ENCODE data around the gene MPHOSPH9. TPM values are rescaled to one million over a fixed set of nuclear protein-coding genes. Genes with fewer than 3 reads are reported as not detected.

MPHOSPH9 gene
- polyA plus RNA-seq, 3 donors, result 6.3 to 14.1 (median 9.2) TPM

DNA sequence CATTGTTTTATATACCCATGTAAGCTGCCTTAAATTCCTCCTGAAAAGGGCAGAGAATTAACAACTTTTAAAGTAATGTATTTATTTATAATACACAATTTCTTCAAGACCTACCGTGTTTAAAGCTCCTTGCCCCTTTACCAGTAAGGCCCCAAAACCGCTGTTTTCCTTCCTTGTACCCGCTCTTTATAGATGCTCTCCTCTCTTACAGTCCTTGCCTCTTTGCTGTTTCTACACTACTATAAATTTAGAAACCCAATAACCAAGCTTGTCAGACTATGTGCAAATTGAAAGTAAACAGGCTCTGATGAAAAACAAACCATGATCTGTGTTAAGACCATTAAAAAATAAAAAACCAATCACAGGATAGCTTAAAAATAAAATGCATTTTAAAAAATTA, 3.9 kb downstream of the MPHOSPH9 start:
- H3K4me1 ChIP-seq (ENCODE audit: control insufficient read depth in 1 of 2, insufficient read depth in 2 of 2, low read length in 2 of 2), result peaks cover 26 to 40% of the 10 kb centered on the region in 2 donors
- peak overlapping the region; percentile 31 for H3K9ac ChIP-seq (ENCODE audit: insufficient read depth, low read length, poor library complexity, severe bottlenecking)
- Mint-ChIP-seq H3K4me1 (peaks cover 37% of the 10 kb centered on the region), H3K9me3 (no peaks in the 10 kb centered on the region), H3K4me3 (peak overlapping the region; percentile 33 to 73), H3K27me3 (ENCODE audit: low read depth in 3 of 3) (peaks cover 0 to 1% (median 0%) of the 10 kb centered on the region in 3 donors), H3K27ac (peak overlapping the region in 6 of 7 donors; percentile 34 to 78 (median 74)), H3K36me3 (peaks cover 6 to 7% of the 10 kb centered on the region in 2 donors)
- H3K4me2 ChIP-seq (replicated peaks; ENCODE audit: extremely low read depth, low read length, poor library complexity, severe bottlenecking), result peak overlapping the region; percentile 68
- intact Hi-C loops (cut with micrococcal nuclease), result no loop called here
- H2AFZ ChIP-seq (ENCODE audit: insufficient read depth, low read depth, low read length, poor library complexity, severe bottlenecking), result peak overlapping the region; percentile 72
- no peak for DNase-seq
- no peaks in the 10 kb centered on the region for H4K20me1 ChIP-seq (ENCODE audit: insufficient read depth, low read length)
- peaks cover 84% of the 10 kb centered on the region for H3K79me2 ChIP-seq (ENCODE audit: insufficient read depth, low read length)
- H3K27ac ChIP-seq (ENCODE audit: low read depth in 1 of 2, low read length in 2 of 2), result peak overlapping the region in 1 of 2 donors; percentile 74
- no peaks in the 10 kb centered on the region for H3K27me3 ChIP-seq (ENCODE audit: control insufficient read depth in 2 of 2, insufficient read depth in 2 of 2, low read length in 2 of 2)
- TF ChIP-seq, protein P1, sequence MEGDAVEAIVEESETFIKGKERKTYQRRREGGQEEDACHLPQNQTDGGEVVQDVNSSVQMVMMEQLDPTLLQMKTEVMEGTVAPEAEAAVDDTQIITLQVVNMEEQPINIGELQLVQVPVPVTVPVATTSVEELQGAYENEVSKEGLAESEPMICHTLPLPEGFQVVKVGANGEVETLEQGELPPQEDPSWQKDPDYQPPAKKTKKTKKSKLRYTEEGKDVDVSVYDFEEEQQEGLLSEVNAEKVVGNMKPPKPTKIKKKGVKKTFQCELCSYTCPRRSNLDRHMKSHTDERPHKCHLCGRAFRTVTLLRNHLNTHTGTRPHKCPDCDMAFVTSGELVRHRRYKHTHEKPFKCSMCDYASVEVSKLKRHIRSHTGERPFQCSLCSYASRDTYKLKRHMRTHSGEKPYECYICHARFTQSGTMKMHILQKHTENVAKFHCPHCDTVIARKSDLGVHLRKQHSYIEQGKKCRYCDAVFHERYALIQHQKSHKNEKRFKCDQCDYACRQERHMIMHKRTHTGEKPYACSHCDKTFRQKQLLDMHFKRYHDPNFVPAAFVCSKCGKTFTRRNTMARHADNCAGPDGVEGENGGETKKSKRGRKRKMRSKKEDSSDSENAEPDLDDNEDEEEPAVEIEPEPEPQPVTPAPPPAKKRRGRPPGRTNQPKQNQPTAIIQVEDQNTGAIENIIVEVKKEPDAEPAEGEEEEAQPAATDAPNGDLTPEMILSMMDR (IDR thresholded peaks at IDR 0.05), result no peak
- peak overlapping the region; percentile 0 to 67 (median 36) for H3K4me3 ChIP-seq (replicated peaks in 1 of 3; ENCODE audit: low read depth in 2 of 3, low read length in 3 of 3)
- peaks cover 4 to 14% of the 10 kb centered on the region in 2 donors for H3K36me3 ChIP-seq (replicated peaks in 1 of 2; ENCODE audit: control insufficient read depth in 1 of 2, insufficient read depth in 2 of 2, low read length in 2 of 2)
- WGBS (ENCODE audit: insufficient coverage), result 0% methylated on average over 3 of the region's 3 CpGs
- H3K9me3 ChIP-seq (replicated peaks in 1 of 2; ENCODE audit: control insufficient read depth in 1 of 2, insufficient read depth in 1 of 2, low read length in 2 of 2), result no peaks in the 10 kb centered on the region

DNA sequence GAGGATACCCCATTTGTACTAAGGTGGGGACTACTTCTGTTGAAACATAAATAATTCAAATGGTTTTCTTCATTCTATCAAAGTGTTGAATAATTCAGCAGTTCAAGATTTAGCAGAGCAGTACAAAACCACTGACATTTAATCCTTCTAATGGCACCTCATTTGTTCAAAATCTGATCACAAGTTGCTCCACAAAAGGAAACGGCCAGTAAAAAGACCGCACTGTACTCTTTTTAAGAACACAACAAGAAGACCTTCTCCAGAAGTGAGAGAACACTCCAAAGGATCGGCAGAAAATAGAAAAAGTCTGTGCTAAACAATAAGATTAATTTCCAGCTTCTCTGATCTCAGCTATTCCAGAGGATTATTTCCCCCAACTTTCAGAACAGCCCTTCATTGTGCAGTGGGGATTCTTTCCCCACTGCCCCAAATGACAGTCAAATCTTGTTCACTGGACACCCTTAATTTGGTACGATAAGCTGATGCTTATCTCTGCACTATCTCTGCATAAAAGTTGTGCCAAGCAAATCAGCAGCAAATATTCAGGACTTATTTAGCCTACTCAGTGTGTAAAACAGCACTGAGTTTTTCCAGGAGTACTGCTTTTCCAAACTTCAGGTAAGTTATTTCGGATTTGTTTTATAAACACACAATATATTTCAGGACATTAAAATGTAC, 5.2 kb downstream of the MPHOSPH9 start:
- Histone ChIP-seq H3K4me2 (replicated peaks; ENCODE audit: extremely low read depth, low read length, poor library complexity, severe bottlenecking) (no peak overlapping the region), H3K4me3 (replicated peaks in 1 of 3; ENCODE audit: low read depth in 2 of 3, low read length in 3 of 3) (no peak overlapping the region), H3K27ac (ENCODE audit: low read depth in 1 of 2, low read length in 2 of 2) (no peak overlapping the region), H3K79me2 (ENCODE audit: insufficient read depth, low read length) (peaks cover 79% of the 10 kb centered on the region), H3K36me3 (replicated peaks in 1 of 2; ENCODE audit: control insufficient read depth in 1 of 2, insufficient read depth in 2 of 2, low read length in 2 of 2) (peaks cover 4 to 20% of the 10 kb centered on the region in 2 donors), H3K4me1 (ENCODE audit: control insufficient read depth in 1 of 2, insufficient read depth in 2 of 2, low read length in 2 of 2) (peaks cover 22 to 35% of the 10 kb centered on the region in 2 donors), H3K9me3 (replicated peaks in 1 of 2; ENCODE audit: control insufficient read depth in 1 of 2, insufficient read depth in 1 of 2, low read length in 2 of 2) (no peaks in the 10 kb centered on the region), H3K9ac (ENCODE audit: insufficient read depth, low read length, poor library complexity, severe bottlenecking) (no peak overlapping the region), H2AFZ (ENCODE audit: insufficient read depth, low read depth, low read length, poor library complexity, severe bottlenecking) (no peak overlapping the region), H4K20me1 (ENCODE audit: insufficient read depth, low read length) (no peaks in the 10 kb centered on the region), H3K27me3 (ENCODE audit: control insufficient read depth in 2 of 2, insufficient read depth in 2 of 2, low read length in 2 of 2) (no peaks in the 10 kb centered on the region)
- Mint-ChIP-seq H3K36me3 (peaks cover 7 to 11% of the 10 kb centered on the region in 2 donors), H3K4me1 (peaks cover 32% of the 10 kb centered on the region), H3K27me3 (ENCODE audit: low read depth in 3 of 3) (peaks cover 0 to 1% (median 0%) of the 10 kb centered on the region in 3 donors), H3K9me3 (no peaks in the 10 kb centered on the region), H3K27ac (peak overlapping the region in 1 of 7 donors; percentile 42), H3K4me3 (no peak overlapping the region)
- DNase-seq, result no peak
- intact Hi-C loops (cut with micrococcal nuclease), result no loop called here
- WGBS (ENCODE audit: insufficient coverage), result 50% methylated on average over 1 of the region's 5 CpGs
- TF ChIP-seq, protein P1 (IDR thresholded peaks at IDR 0.05), result no peak

Measured in CD14-positive monocyte (primary cell).